HepG2 (cell line): ENCODE data around the gene PAPOLA. TPM values are rescaled to one million over a fixed set of nuclear protein-coding genes. Genes with fewer than 3 reads are reported as not detected.

ENCODE experiments used
- AHDC1 ChIP-seq: sonication (generic); formaldehyde crosslinking; IDR thresholded peaks from 2 replicates; pipeline ENCODE4 v1.5.1; 2020; ENCODE audit warnings: mild to moderate bottlenecking, missing genetic modification reagents, borderline replicate concordance
- ESRRA ChIP-seq: sonication (generic); formaldehyde crosslinking; IDR thresholded peaks from 2 replicates; pipeline ENCODE4 v1.5.1; 2020; ENCODE audit warnings: mild to moderate bottlenecking, low read depth, missing genetic modification reagents
- EZH2 ChIP-seq: conservative IDR thresholded peaks from 2 replicates; pipeline ENCODE4 v1.6.1; 2012; ENCODE audit warnings: mild to moderate bottlenecking, low read depth, low read length, moderate library complexity
- GATA4 ChIP-seq: sonication (generic); IDR thresholded peaks from 2 replicates; pipeline ENCODE4 v1.6.1; 2016; ENCODE audit warnings: antibody characterized with exemption, low read depth, borderline replicate concordance
- HNRNPLL ChIP-seq: fragments of 200-400 bp; formaldehyde crosslinking; IDR thresholded peaks from 2 replicates; pipeline ENCODE4 v1.6.1; 2017; ENCODE audit warnings: mild to moderate bottlenecking, low read depth, low read length; ENCODE audit not compliant: poor library complexity, severe bottlenecking
- KLF11 ChIP-seq: IDR thresholded peaks from 2 replicates; pipeline ENCODE4 v1.6.1; 2016; ENCODE audit warnings: missing compliant biosample characterization
- PHB2 ChIP-seq: fragments of 450-650 bp; IDR thresholded peaks from 2 replicates; pipeline ENCODE4 v1.6.1; 2018; ENCODE audit not compliant: partially characterized antibody
- PHF8 ChIP-seq: sonication (generic); formaldehyde crosslinking; IDR thresholded peaks from 2 replicates; pipeline ENCODE4 v1.5.0; 2020; ENCODE audit warnings: missing genetic modification reagents
- SNRNP70 ChIP-seq: fragments of 200-400 bp; formaldehyde crosslinking; IDR thresholded peaks from 2 replicates; pipeline ENCODE4 v1.6.1; 2017; ENCODE audit warnings: mild to moderate bottlenecking, low read depth, low read length, moderate library complexity
- TAF1 ChIP-seq: sonication (generic); formaldehyde crosslinking; IDR thresholded peaks from 2 replicates; pipeline ENCODE4 v1.4.0; 2020; ENCODE audit warnings: missing genetic modification reagents
- TARDBP ChIP-seq: sonication (generic); formaldehyde crosslinking; IDR thresholded peaks from 2 replicates; pipeline ENCODE4 v1.8.0; 2022; ENCODE audit warnings: mild to moderate bottlenecking, missing genetic modification reagents
- THAP8 ChIP-seq: sonication (generic); formaldehyde crosslinking; IDR thresholded peaks from 2 replicates; pipeline ENCODE4 v1.5.1; 2020; ENCODE audit warnings: missing genetic modification reagents, mild to moderate bottlenecking, borderline replicate concordance
- ZNF18 ChIP-seq: sonication (generic); formaldehyde crosslinking; IDR thresholded peaks from 2 replicates; pipeline ENCODE4 v1.8.0; 2022; ENCODE audit warnings: mild to moderate bottlenecking, missing genetic modification reagents; ENCODE audit not compliant: insufficient replicate concordance
- ZNF260 ChIP-seq: sonication (generic); formaldehyde crosslinking; IDR thresholded peaks from 2 replicates; pipeline ENCODE4 v1.4.0; 2020; ENCODE audit warnings: missing genetic modification reagents, low read depth, mild to moderate bottlenecking, borderline replicate concordance
- ZNF274 ChIP-seq: sonication (generic); formaldehyde crosslinking; IDR thresholded peaks from 2 replicates; pipeline ENCODE4 v1.5.1; 2020; ENCODE audit warnings: mild to moderate bottlenecking, missing genetic modification reagents
- ZNF558 ChIP-seq: sonication (generic); formaldehyde crosslinking; IDR thresholded peaks from 2 replicates; pipeline ENCODE4 v1.9.0; 2022; ENCODE audit warnings: mild to moderate bottlenecking, missing genetic modification reagents, borderline replicate concordance
- ZNF589 ChIP-seq: sonication (generic); formaldehyde crosslinking; conservative IDR thresholded peaks from 2 replicates; pipeline ENCODE4 v1.8.0; 2022; ENCODE audit warnings: mild to moderate bottlenecking, moderate library complexity, missing genetic modification reagents
- ZSCAN31 ChIP-seq: sonication (generic); formaldehyde crosslinking; IDR thresholded peaks from 2 replicates; pipeline ENCODE4 v1.5.0; 2020; ENCODE audit warnings: low read depth, mild to moderate bottlenecking, missing genetic modification reagents
- polyA plus RNA-seq, 8 experiments: library from polyadenylated mRNA; depleted of rRNA in 3 of 8; stranded (reverse) in 7 of 8; unstranded in 1 of 8; fragments of >200 nt; fragmentation: Illumina TruSeq in 4 of 8; extraction: Trizol in 4 of 8; gene quantifications; 2 replicates each; pipeline versions ENCODE4 v1.2.1 to v1.2.3, GENCODE V29; 2011 to 2016; ENCODE audit warnings: low read depth in 4 of 8, missing spikeins in 1 of 8, mixed read lengths in 1 of 8; ENCODE audit not compliant: insufficient read depth in 1 of 8
- total RNA-seq, 5 experiments: library from RNA; depleted of rRNA; stranded (reverse); fragments of >200 nt; fragmentation: Illumina TruSeq; extraction: Trizol; gene quantifications; 2 replicates each; pipeline ENCODE4 v1.2.3, GENCODE V29; 2016; ENCODE audit warnings: low read depth in 1 of 5
- TF ChIP-seq, protein P1 (sequence below): IDR thresholded peaks from 2 replicates; pipeline ENCODE4 v1.6.1; 2018; ENCODE audit warnings: missing genetic modification reagents

PAPOLA gene
- total and polyA plus RNA-seq, 2 of the 13 experiments (the other 11 are each of a cell fraction or from before 2014, with no cell fraction given): 103 to 151 TPM

GRCh38 chr14:96502621-96503305 lies 581 bp downstream of the PAPOLA start (continued):
- TF ChIP-seq AHDC1 (CRISPR knock-in tag) (no peak), ZSCAN31 (CRISPR knock-in tag) (no peak; the same call in 1 of the 2 replicates), TARDBP (CRISPR knock-in tag) (no peak), GATA4 (no peak), THAP8 (CRISPR knock-in tag) (0 out of 2 replicates have a peak, but pooled peaks have one; percentile 38), ZNF260 (CRISPR knock-in tag) (no peak), PHB2 (no peak), EZH2 (no peak), PHF8 (CRISPR knock-in tag) (no peak), TAF1 (CRISPR knock-in tag) (no peak; the same call in 1 of the 2 replicates), ZNF274 (CRISPR knock-in tag) (no peak), ESRRA (CRISPR knock-in tag) (no peak), HNRNPLL (no peak), KLF11 (CRISPR knock-in tag) (no peak), ZNF558 (CRISPR knock-in tag) (no peak), ZNF18 (CRISPR knock-in tag) (peak; percentile 27), SNRNP70 (no peak), ZNF589 (CRISPR knock-in tag) (no peak)
- TF ChIP-seq, protein P1, sequence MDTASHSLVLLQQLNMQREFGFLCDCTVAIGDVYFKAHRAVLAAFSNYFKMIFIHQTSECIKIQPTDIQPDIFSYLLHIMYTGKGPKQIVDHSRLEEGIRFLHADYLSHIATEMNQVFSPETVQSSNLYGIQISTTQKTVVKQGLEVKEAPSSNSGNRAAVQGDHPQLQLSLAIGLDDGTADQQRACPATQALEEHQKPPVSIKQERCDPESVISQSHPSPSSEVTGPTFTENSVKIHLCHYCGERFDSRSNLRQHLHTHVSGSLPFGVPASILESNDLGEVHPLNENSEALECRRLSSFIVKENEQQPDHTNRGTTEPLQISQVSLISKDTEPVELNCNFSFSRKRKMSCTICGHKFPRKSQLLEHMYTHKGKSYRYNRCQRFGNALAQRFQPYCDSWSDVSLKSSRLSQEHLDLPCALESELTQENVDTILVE (CRISPR knock-in tag): no peak
